MM.1S (cell line): ENCODE results near the gene PPIG.

Experiments used
- CTCF ChIP-seq: fragments of 300-600 bp; sonication (generic); IDR thresholded peaks from 2 replicates; pipeline ENCODE4 v1.5.1; 2016; ENCODE audit warnings: antibody characterized with exemption, low read length, mixed read lengths
- EZH2 ChIP-seq: fragments of 300-600 bp; sonication (generic); optimal IDR thresholded peaks from 2 replicates; pipeline ENCODE3; 2017; ENCODE audit warnings: low read depth, mild to moderate bottlenecking, antibody characterized with exemption, low read length, mixed read lengths
- EZH2phosphoT487 ChIP-seq: fragments of 300-600 bp; sonication (generic); IDR thresholded peaks from 2 replicates; pipeline ENCODE4 v1.6.1; 2018; ENCODE audit warnings: antibody characterized with exemption, low read length

GRCh38 chr2:169661265-169661664, 77.1 kb downstream of the PPIG start:
- TF ChIP-seq CTCF = no peak
- TF ChIP-seq EZH2 = no peak
- TF ChIP-seq EZH2phosphoT487 = no peak
